NCI-H774 (cell line): Measurements from ENCODE around the gene NHLRC3.
"Not testable (repeated sequence)": the region's sequence is repeated elsewhere in the genome, so short reads cannot be mapped to it uniquely, and the experiment has no call there.

Source experiments
- DNase-seq: peaks from one replicate; lab custom pipeline; 2025; lab: John Stamatoyannopoulos, UW

NHLRC3 gene

DNA sequence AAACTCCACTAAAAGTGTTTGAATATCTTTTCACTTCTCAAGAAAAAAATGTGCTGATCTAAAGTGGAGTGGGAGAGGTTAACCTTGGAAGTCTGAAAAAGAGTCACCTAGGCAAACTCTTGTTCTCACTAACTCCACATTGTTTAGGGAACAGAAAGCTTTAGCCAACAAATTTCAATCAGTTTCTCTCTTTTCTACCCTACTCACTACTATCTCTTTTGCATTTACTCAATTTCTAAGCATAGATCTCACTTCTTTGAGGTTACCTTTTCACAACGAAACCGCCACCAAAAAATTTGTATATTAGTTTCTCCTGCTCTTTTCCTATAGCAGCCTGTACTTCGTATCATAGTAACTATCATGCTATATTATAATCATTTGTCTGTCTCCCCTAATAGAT lies 6.3 kb downstream of the NHLRC3 start:
- no peak for DNase-seq

DNA sequence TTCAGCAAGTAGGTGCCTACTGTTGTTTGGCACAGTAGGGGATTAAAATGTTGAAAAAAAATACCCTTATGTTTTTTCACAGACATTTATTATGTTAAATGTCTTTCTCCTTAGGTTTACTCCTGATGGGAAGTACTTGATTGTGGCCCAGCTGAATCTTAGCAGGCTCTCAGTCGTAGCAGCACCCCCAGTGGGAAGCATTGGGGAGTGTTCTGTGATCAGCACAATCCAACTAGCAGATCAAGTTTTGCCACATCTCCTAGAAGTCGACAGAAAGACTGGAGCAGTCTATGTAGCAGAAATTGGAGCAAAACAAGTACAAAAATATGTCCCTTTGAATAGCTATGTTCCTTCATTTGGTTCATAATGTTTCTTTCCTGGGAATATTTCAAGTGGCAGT lies 9.3 kb downstream of the NHLRC3 start:
- no peak for DNase-seq

DNA sequence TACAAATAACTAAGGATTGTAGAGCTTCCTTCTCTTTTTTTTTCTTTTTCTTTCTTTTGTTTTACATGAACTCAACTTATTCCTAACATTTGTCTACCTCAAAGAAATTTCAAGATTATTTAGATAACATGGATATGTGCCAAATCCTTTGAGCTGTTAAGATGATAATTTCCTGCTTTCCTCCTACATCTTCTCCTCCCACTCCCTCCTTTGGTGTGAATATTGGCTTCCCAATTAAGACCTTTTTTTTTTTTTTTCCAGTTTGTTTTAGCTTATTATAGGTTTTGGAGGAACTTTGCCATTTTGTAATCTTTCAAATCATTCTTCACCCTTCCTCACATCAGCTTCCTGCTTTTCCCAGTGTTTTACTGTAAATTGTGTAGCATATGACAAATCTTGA lies 10.6 kb downstream of the NHLRC3 start:
- no peak for DNase-seq

GRCh38 chr13:39049274-39049673 lies 11.0 kb downstream of the NHLRC3 start:
- no peak for DNase-seq

DNA sequence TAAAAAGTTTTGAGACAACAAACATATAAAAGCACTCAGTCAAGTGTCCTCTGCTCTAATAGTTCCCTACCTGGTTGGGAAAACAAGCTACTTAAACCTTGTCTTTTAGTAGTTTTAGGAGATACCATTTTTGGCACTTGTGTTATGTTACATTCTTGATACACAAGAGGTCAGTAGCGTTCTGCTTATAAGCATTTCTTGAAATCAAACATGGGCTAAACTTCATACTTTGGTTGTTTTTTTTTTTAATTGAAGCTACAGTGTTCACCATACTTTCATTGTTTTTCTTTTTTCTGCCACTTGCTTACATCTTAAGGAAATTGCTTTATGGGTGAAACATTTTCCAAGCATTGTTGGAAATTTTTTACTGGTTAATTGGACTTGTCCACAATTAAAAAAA lies 12.9 kb downstream of the NHLRC3 start:
- DNase-seq: no peak

GRCh38 chr13:39052944-39053343 lies 14.7 kb downstream of the NHLRC3 start:
- DNase-seq: no peak

GRCh38 chr13:39054112-39054511 lies 15.9 kb downstream of the NHLRC3 start:
- DNase-seq: no peak

DNA sequence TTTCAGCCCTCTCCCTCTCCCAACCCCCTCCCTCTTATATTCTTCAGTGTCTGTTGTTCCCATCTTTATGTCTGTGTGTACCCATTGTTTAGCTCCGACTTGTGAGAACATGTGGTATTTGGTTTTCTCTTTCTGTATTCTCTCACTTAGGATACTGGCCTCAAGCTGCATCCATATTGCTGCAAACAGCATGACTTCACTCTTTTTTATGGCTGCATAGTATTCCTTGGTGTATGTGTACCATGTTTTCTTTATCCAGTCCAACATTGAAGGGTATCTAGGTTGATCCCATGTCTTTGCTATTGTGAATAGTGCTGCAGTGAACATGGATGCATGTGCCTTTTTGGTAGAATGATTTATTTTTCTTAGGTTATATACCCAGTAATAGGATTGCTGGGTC lies 17.8 kb downstream of the NHLRC3 start:
- DNase-seq: no peak

DNA sequence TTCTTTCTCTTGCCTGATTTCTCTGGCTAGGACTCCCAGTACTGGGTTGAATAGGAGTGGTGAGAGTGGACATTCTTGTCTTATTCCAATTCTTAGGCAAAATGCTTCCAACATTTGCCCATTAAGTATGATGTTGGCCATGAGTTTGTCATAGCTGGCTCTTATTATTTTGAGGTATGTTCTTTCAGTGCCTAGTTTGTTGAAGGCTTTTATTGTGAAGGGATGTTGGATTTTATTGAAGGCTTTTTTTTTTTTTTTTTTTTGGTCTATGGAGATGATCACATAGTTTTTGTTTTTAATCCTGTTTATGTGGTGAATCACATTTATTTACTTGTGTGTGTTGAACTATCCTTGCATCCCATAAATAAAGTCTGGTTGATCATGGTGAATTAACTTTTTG lies 19.8 kb downstream of the NHLRC3 start:
- no peak for DNase-seq

GRCh38 chr13:39062004-39062403 lies 23.7 kb downstream of the NHLRC3 start:
- no peak for DNase-seq

DNA sequence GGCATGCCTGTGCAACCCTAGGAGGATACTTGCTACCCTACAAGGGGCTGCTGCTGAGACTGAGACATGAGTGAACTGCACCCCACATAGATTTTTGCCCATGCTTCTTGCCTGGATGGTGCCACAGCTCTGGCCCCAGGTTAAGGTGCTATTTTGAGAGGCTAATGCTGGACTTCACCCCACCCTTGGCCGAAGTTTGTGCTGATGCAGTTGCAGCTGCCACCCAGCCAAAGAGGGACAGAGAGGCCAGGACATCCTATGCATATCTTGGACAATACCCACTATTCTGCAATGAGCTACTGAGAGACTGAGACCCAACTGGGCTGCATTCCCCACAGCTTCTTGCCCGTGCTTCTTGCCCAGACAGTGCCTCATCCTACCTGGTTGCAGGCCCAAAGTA lies 34.6 kb downstream of the NHLRC3 start:
- DNase-seq: no peak

DNA sequence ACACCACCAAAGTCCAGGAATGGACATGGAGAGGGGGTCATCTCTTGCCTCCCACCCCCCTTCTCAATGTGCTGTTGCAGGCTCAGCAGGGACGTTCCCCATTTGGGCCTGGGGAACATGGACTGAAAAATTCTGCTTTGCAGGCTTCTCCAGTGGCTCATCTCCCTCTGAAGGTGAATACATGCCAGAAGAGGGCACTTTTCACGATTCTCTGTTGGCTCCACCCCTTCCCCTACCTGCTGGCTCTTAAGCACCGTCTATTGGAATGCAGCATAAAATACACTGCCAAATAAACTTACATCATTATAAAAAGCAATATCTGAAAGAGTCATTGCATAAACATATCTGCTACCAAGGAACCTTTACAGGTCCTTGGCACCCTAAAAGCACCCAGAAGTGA lies 35.7 kb downstream of the NHLRC3 start:
- DNase-seq: no peak

DNA sequence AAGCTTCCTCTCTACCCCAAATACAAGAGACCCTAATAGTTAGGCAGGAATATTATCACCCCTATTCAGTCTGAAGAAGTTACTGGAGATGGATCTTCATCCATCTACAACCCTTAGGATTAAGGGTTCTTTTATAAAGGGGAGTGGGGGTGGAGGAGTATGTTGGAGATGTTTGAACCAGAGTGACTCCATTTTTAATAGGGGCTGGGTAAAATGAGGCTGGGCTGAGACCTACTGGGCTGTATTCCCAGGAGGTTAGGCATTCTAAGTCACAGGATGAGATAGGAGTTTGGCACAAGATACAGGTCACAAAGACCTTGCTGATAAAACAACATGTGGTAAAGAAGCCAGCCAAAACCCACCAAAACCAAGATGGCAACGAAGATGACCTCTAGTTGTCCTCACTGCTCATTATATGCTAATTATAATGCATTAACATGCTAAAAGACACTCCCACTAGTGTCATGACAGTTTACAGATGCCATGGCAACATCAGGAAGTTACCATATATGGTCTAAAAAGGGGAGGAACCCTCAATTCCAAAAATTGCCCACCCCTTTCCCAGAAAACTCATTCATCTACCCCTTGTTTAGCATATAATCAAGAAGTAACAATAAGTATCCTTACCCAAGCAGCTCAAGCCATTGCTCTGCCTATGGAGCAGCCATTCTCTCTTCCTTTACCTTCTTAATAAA lies 48.1 kb downstream of the NHLRC3 start:
- DNase-seq: not testable (repeated sequence)

DNA sequence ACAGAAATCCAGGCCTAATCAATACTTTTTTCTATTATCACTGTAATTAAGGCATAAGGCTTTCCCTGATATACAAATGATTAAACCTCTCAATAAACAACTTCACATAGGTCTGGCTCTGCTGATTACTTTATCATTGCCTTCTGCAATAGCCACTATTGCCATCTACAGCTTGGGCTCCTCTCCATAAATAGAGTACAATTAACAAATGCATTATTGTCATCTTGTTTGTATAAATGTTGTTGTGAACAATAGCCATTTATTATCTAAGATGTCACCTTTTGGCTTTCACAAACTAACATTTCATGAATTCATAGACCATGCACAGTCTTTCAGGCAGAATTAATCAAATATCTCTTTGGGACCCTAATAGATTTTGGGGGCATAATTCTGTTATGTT lies 53.3 kb downstream of the NHLRC3 start:
- DNase-seq: no peak

GRCh38 chr13:39095500-39095899 lies 57.2 kb downstream of the NHLRC3 start:
- DNase-seq: no peak

DNA sequence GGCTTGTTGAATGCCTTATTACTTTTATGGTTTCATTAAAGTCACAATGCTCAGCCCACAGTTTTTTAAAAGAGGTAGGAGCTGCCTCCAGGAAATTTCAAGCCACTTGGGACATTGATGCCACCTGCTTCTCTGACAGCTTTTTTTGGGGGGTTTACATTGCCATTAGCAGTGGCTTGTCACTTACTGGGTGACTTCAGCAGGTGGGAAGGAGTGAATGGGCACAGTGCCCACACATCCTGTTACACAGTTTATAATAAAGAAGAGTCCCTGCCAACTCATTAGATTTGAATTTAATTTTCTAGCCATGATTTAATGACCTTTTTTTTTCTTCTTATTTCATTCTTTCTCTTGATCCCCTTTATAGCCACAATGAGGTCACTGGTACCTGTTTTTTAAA lies 61.0 kb downstream of the NHLRC3 start:
- DNase-seq: no peak
